ENCODE measurements around the gene TMEM88. TPM values are rescaled to one million over a fixed set of nuclear protein-coding genes. Genes with fewer than 3 reads are reported as not detected.

TMEM88 gene
- total and polyA plus RNA-seq, 2 of the 13 experiments (the other 11 are each of a cell fraction or from before 2014, with no cell fraction given), result 0.31 to 0.66 TPM

DNA sequence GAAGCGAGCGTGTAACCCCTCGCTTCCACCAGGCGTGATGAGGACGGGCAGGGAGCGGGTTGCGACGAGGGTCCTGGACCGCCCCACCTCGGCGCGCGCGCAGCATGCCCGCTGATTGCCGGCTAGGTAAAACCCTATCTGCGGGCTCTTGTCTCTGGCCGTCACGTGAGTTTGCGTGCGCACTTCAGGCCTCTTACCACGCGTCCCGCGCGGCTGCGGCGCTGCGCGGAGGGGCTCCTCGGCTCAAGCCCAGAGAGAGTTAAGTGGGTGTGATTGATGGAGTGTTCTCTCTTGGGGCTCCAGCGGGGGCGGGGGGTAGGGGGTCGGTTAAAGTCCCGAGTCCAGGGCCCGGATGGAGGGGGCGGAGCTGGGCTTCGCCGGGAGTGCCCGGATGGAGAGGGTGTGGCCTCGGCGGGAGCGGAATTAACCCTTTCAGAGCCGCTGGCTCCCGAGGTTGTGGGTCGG lies 12.9 kb upstream of the TMEM88 start (continued):
- no peak for TF ChIP-seq ZNF768 (CRISPR knock-in tag; IDR thresholded peaks at IDR 0.05)
- no peak for TF ChIP-seq CREB1 (IDR thresholded peaks at IDR 0.05)
- TF ChIP-seq CREB1 (CRISPR knock-in tag; IDR thresholded peaks at IDR 0.05), result no peak
- peak; percentile 34; the same call in 1 of the 2 replicates for TF ChIP-seq ZNF777 (CRISPR knock-in tag; IDR thresholded peaks at IDR 0.05)
- TF ChIP-seq, protein P1, sequence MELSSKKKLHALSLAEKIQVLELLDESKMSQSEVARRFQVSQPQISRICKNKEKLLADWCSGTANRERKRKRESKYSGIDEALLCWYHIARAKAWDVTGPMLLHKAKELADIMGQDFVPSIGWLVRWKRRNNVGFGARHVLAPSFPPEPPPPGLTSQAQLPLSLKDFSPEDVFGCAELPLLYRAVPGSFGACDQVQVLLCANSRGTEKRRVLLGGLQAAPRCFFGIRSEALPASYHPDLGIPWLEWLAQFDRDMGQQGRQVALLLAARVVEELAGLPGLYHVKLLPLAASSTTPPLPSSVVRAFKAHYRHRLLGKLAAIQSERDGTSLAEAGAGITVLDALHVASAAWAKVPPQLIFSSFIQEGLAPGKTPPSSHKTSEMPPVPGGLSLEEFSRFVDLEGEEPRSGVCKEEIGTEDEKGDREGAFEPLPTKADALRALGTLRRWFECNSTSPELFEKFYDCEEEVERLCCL (CRISPR knock-in tag; IDR thresholded peaks at IDR 0.05; ENCODE audit: borderline replicate concordance), result no peak
- TF ChIP-seq KLF11 (CRISPR knock-in tag; IDR thresholded peaks at IDR 0.05), result no peak
- TF ChIP-seq, protein P2, sequence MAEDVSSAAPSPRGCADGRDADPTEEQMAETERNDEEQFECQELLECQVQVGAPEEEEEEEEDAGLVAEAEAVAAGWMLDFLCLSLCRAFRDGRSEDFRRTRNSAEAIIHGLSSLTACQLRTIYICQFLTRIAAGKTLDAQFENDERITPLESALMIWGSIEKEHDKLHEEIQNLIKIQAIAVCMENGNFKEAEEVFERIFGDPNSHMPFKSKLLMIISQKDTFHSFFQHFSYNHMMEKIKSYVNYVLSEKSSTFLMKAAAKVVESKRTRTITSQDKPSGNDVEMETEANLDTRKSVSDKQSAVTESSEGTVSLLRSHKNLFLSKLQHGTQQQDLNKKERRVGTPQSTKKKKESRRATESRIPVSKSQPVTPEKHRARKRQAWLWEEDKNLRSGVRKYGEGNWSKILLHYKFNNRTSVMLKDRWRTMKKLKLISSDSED (CRISPR knock-in tag; IDR thresholded peaks at IDR 0.05), result no peak
- no peak for TF ChIP-seq ZNF34 (CRISPR knock-in tag; IDR thresholded peaks at IDR 0.05; ENCODE audit: borderline replicate concordance)
- no peak for TF ChIP-seq RORA (CRISPR knock-in tag; IDR thresholded peaks at IDR 0.05)
- no peak for TF ChIP-seq MAFF (IDR thresholded peaks at IDR 0.05; ENCODE audit: low read depth, low read length)
- peak; percentile 53 for TF ChIP-seq ZFY (CRISPR knock-in tag; IDR thresholded peaks at IDR 0.05)
- 0 out of 2 replicates have a peak, but pooled peaks have one; percentile 30 for TF ChIP-seq CHD2 (IDR thresholded peaks at IDR 0.05; ENCODE audit: low read depth, low read length)
- peak; percentile 32; the same call in 1 of the 2 replicates for TF ChIP-seq SAP130 (CRISPR knock-in tag; IDR thresholded peaks at IDR 0.05; ENCODE audit: low read depth)
- TF ChIP-seq ZNF644 (CRISPR knock-in tag; IDR thresholded peaks at IDR 0.05; ENCODE audit: low read depth), result no peak
- TF ChIP-seq ADNP (CRISPR knock-in tag; IDR thresholded peaks at IDR 0.05), result no peak
- TF ChIP-seq NCOA5 (CRISPR knock-in tag; IDR thresholded peaks at IDR 0.05), result no peak
- TF ChIP-seq PCBP2 (optimal IDR thresholded peaks at IDR 0.05; ENCODE audit: low read depth, low read length, poor library complexity, severe bottlenecking), result no peak
- TF ChIP-seq ZNF780A (CRISPR knock-in tag; IDR thresholded peaks at IDR 0.05), result no peak
- no peak for TF ChIP-seq STAT6 (CRISPR knock-in tag; IDR thresholded peaks at IDR 0.05; ENCODE audit: borderline replicate concordance)
- TF ChIP-seq SAFB2 (CRISPR knock-in tag; IDR thresholded peaks at IDR 0.05; ENCODE audit: borderline replicate concordance, low read depth), result peak; percentile 27; the same call in 1 of the 2 replicates
- TF ChIP-seq, protein P3, sequence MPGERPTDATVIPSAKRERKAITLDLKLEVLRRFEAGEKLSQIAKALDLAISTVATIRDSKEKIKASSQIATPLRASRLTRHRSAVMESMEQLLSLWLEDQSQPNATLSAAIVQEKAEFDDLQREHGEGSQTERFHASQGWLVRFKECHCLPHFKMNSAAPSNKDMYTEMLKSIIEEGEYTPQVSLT (CRISPR knock-in tag; IDR thresholded peaks at IDR 0.05; ENCODE audit: borderline replicate concordance, low read depth), result no peak
- no peak for TF ChIP-seq SMYD3 (CRISPR knock-in tag; IDR thresholded peaks at IDR 0.05)
- TF ChIP-seq ZSCAN20 (CRISPR knock-in tag; IDR thresholded peaks at IDR 0.05; ENCODE audit: borderline replicate concordance), result no peak
- TF ChIP-seq ZNF616 (CRISPR knock-in tag; IDR thresholded peaks at IDR 0.05; ENCODE audit: low read depth), result no peak
- TF ChIP-seq GABPB1 (CRISPR knock-in tag; IDR thresholded peaks at IDR 0.05), result peak; percentile 68; the same call in 1 of the 2 replicates

Measured in HepG2 (cell line).